RPMI8226 (cell line): ENCODE data around the gene ABCC2.
"Not testable (repeated sequence)": the region's sequence is repeated elsewhere in the genome, so short reads cannot be mapped to it uniquely, and the experiment has no call there.

Experiments
- DNase-seq: peaks from one replicate; pipeline ENCODE4 v3.0.0-alpha.2; 2015

ABCC2 gene

GRCh38 chr10:99858849-99859248, 76.4 kb downstream of the ABCC2 start:
- DNase-seq: no peak

- DNase-seq: no peak
Observed at GRCh38 chr10:99859585-99859984, 77.1 kb downstream of the ABCC2 start.

GRCh38 chr10:99860466-99860865, 78.0 kb downstream of the ABCC2 start:
- DNase-seq: no peak

- not testable (repeated sequence) for DNase-seq
Observed at GRCh38 chr10:99863535-99864240, 81.2 kb downstream of the ABCC2 start.

GRCh38 chr10:99867250-99867649, 84.8 kb downstream of the ABCC2 start:
- not testable (repeated sequence) for DNase-seq

- DNase-seq: no peak
Observed at GRCh38 chr10:99869581-99870122, 87.2 kb downstream of the ABCC2 start.

- DNase-seq: no peak
Observed at GRCh38 chr10:99870123-99870730, 87.8 kb downstream of the ABCC2 start.

- DNase-seq: no peak
Observed at GRCh38 chr10:99872367-99873162, 90.1 kb downstream of the ABCC2 start.

- DNase-seq: no peak
Observed at GRCh38 chr10:99873846-99874245, 91.4 kb downstream of the ABCC2 start.

- no peak for DNase-seq
Observed at GRCh38 chr10:99874341-99875085, 92.1 kb downstream of the ABCC2 start.

- no peak for DNase-seq
Observed at GRCh38 chr10:99875473-99875872, 93.0 kb downstream of the ABCC2 start.

- no peak for DNase-seq
Observed at GRCh38 chr10:99880080-99880835, 97.8 kb downstream of the ABCC2 start.

GRCh38 chr10:99881371-99881770, 98.9 kb downstream of the ABCC2 start:
- DNase-seq: no peak

- no peak for DNase-seq
Observed at GRCh38 chr10:99883523-99883922, 101.1 kb downstream of the ABCC2 start.

GRCh38 chr10:99888622-99889021, 106.2 kb downstream of the ABCC2 start:
- DNase-seq: no peak

GRCh38 chr10:99894613-99895012, 112.2 kb downstream of the ABCC2 start:
- DNase-seq: no peak

GRCh38 chr10:99895066-99895465, 112.6 kb downstream of the ABCC2 start:
- not testable (repeated sequence) for DNase-seq

GRCh38 chr10:99895867-99896266, 113.4 kb downstream of the ABCC2 start:
- no peak for DNase-seq
